ENCODE results near the gene SLC4A2. TPM values are rescaled to one million over a fixed set of nuclear protein-coding genes. Genes with fewer than 3 reads are reported as not detected.
"Not testable (repeated sequence)": the region's sequence is repeated elsewhere in the genome, so short reads cannot be mapped to it uniquely, and the experiment has no call there.

Gene SLC4A2
- polyA plus RNA-seq, 2 of the 4 experiments (the other 2 are of a cell fraction): 112 to 275 TPM

DNA sequence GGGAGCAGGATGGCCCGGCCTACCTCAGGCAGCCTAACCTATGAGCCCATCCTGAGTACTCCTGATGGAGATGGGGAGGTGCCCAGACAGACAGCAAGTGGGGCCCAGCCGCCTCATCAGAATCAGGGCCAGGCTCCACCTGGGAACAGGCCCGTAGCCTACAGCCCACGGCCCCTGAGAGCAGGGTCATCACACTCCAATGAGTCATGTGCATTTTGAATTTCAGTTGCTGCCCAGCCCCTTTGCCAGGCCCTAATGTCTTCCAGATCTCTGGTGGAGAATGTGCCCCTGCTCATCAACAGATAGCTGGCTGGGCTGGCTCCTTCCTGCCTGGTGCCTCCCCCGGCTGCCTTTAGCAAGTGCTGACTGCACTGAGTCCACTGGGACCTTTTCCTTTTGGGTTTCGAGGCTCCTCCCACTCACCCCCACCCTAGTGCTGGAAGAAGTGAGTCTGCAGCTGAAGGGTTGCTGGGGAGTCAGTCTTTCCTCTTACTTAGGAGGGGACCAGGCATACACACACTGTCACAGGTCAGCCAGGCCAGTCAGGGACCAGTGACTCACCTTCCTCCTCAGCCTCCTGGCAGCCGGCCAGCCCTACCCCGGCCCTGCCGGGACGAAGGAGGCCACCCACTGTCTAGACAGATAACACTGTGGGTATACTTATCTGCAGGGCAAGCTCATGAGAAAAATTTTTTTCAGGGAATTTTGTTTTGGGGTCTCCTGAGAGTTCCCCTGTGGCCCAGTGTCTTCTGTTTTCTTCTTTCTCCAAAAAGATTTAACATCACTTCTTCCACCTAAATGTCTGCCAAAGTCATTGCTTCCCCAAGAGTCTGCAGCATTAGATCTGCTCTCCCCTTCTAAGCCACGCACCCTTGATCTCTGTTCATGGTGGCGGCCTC lies 20.2 kb upstream of the SLC4A2 start (continued):
- TF ChIP-seq, protein P1, sequence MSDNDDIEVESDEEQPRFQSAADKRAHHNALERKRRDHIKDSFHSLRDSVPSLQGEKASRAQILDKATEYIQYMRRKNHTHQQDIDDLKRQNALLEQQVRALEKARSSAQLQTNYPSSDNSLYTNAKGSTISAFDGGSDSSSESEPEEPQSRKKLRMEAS (IDR thresholded peaks at IDR 0.05): peak; percentile 39; the same call in 1 of the 2 replicates
- peak; percentile 48 for TF ChIP-seq POLR2A (IDR thresholded peaks at IDR 0.05; ENCODE audit: low read length)
- no peak for TF ChIP-seq SMC3 (IDR thresholded peaks at IDR 0.05)
- TF ChIP-seq MAFK (IDR thresholded peaks at IDR 0.05; ENCODE audit: partially characterized antibody): peak; percentile 33
- peak in 1 of 2 experiments; percentile 5; a peak in 2 of 5 replicates for TF ChIP-seq RAD21 (conservative IDR thresholded peaks at IDR 0.05 in 1 of 2, IDR thresholded peaks at IDR 0.05 in 1 of 2)
- TF ChIP-seq, protein P2, sequence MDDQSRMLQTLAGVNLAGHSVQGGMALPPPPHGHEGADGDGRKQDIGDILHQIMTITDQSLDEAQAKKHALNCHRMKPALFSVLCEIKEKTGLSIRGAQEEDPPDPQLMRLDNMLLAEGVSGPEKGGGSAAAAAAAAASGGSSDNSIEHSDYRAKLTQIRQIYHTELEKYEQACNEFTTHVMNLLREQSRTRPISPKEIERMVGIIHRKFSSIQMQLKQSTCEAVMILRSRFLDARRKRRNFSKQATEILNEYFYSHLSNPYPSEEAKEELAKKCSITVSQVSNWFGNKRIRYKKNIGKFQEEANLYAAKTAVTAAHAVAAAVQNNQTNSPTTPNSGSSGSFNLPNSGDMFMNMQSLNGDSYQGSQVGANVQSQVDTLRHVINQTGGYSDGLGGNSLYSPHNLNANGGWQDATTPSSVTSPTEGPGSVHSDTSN (IDR thresholded peaks at IDR 0.05): peak; percentile 28; the same call in 1 of the 2 replicates
- TF ChIP-seq GATA3 (IDR thresholded peaks at IDR 0.05; ENCODE audit: borderline replicate concordance): peak; percentile 50; the same call in 1 of the 2 replicates
- no peak for TF ChIP-seq ZC3H11A (IDR thresholded peaks at IDR 0.05)
- TF ChIP-seq JUNB (IDR thresholded peaks at IDR 0.05): peak; percentile 49
- no peak for TF ChIP-seq FOSB (CRISPR knock-in tag; IDR thresholded peaks at IDR 0.05)

DNA sequence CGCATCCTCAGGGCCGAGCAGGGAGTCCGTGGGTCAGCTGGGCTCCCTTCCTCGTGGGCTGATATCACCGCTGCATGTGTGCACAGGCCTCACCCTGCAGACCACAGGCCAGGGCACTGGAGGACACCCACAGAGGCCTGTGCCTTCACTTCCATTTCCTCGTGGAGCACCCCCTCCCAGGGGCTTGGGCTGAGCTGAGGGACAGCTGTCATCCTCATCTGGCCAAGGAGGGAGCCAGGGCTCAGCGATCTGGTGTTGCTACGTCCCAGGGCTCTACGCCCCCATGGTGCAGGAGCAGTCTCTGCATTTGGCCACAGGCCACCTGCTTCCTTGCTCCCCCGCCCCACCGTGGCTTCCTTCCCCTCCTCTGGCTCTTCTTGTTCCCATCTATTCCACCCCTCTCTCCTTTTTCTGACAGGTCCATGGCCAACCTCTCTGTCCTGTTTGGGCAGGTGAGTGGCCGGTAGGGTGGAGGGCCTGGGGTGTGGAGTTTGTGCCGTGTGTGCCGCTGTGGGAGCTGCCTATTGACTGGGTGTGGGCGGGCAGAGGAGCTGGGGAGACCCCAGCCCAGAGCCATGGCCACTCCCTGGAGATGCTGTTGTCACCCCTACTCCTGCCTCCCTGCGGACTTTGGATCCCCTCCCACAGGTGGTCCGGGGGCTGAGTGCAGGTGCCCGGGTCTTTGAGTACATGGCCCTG lies 19.4 kb upstream of the SLC4A2 start:
- H3K4me2 ChIP-seq: peak overlapping the region; percentile 65
- DNase-seq (ENCODE audit: low read depth in 1 of 2, low spot score in 1 of 2) (no peak), FAIRE-seq (no peak), ATAC-seq (peak; percentile 16 to 37)
- ChIA-PET POLR2A (interaction anchor here (1.2 to 1.8 kb wide), 4 partner anchors 8 to 22 kb away, joined by 3 to 15 read pairs (median 10); partner anchors contain the start of genes ABCB8, ASIC3 and CDK5), CTCF (interaction anchor here (1.0 to 4.4 kb wide), 10 partner anchors 10 to 80 kb away, joined by 3 to 24 read pairs (median 5); partner anchors contain the start of genes ABCB8 and ATG9B)
- H3K9me3 ChIP-seq: no peaks in the 10 kb centered on the region
- peak overlapping the region; percentile 79 to 88 for H3K27ac ChIP-seq
- H3K4me1 ChIP-seq: peaks cover 33% of the 10 kb centered on the region
- 61% methylated on average over 15 of the region's 18 CpGs for WGBS (ENCODE audit: missing lambda C conversion rate)
- no peak overlapping the region for H3K4me3 ChIP-seq
- TF ChIP-seq RFX5 (IDR thresholded peaks at IDR 0.05): no peak
- TF ChIP-seq, protein P1 (IDR thresholded peaks at IDR 0.05): 0 out of 2 replicates have a peak, but pooled peaks have one; percentile 9

DNA sequence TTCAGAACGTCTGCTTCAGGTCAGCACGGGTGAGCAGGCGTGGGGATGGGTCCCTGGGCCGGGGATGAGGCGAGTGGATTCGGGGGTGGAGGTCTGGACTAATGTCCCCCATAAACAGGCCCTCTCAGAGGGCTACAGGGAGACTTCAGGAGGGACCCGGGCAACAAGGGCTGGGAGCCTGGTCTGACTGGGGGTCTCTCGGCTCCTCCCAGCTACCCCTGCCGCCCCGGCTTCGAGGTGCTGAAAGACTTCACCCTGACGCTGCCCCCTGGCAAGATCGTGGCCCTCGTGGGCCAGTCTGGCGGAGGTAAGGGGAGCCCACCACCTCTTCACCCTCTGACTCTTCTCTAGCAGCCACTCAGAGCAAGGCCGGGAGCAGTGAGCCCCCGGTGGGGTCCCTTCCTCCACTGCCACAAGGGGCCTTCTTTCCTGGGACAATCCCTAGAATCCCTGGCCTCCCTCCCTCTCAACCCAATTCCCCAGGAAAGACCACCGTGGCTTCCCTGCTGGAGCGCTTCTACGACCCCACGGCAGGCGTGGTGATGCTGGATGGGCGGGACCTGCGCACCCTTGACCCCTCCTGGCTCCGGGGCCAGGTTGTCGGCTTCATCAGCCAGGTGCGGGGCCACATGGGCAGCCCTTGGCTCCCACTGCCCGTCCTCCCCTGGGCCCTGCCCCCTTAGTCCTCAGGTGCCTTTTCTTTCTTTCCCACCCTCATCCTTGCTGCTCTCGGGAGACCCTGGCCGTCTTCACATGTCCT lies 18.6 kb upstream of the SLC4A2 start:
- no peak for DNase-seq (ENCODE audit: low read depth in 1 of 2, low spot score in 1 of 2)
- H3K4me3 ChIP-seq: no peak overlapping the region
- WGBS (ENCODE audit: missing lambda C conversion rate): 96% methylated on average over 30 of the region's 30 CpGs
- H3K4me1 ChIP-seq: peaks cover 33% of the 10 kb centered on the region
- H3K27ac ChIP-seq: peak overlapping the region; percentile 79 to 88; a peak in 5 of 6 replicates
- CTCF ChIA-PET: interaction anchor here (0.9 to 4.4 kb wide), 5 partner anchors 8 to 79 kb away, joined by 5 to 16 read pairs (median 5); partner anchors contain the start of gene ABCB8
- no peaks in the 10 kb centered on the region for H3K9me3 ChIP-seq
- ATAC-seq: no peak
- no peak for FAIRE-seq
- H3K4me2 ChIP-seq: no peak overlapping the region; the same call in 2 of the 3 replicates
- no peak for TF ChIP-seq PHF8 (IDR thresholded peaks at IDR 0.05; ENCODE audit: borderline replicate concordance, low read depth)
- TF ChIP-seq KDM5A (IDR thresholded peaks at IDR 0.05): no peak
- POLR2A ChIA-PET: no interaction called here

DNA sequence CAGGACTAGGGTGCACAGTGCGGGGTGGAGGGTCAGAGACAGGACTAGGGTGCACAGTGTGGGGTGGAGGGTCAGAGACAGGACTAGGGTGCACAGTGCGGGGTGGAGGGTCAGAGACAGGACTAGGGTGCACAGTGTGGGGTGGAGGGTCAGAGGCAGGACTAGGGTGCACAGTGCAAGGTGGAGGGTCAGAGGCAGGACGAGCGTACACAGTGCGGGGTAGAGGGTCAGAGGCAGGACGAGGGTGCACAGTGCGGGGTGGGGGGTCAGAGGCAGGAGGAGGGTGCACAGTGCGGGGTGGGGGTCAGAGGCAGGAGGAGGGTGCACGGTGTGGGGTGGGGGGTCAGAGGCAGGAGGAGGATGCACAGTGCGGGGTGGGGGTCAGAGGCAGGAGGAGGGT lies 15.9 kb upstream of the SLC4A2 start:
- WGBS (ENCODE audit: missing lambda C conversion rate): 76% methylated on average over 4 of the region's 10 CpGs
- FAIRE-seq; POLR2A ChIA-PET; DNase-seq (ENCODE audit: low read depth in 1 of 2, low spot score in 1 of 2); ATAC-seq; H3K9me3 ChIP-seq; H3K4me3 ChIP-seq; H3K4me2 ChIP-seq; H3K27ac ChIP-seq: not testable (repeated sequence)
- H3K4me1 ChIP-seq: peaks cover 29% of the 10 kb centered on the region
- CTCF ChIA-PET: interaction anchor here (1.0 kb wide), 1 partner anchor 11 kb away, joined by 3 read pairs; no protein-coding TSS in a partner anchor
